SK-MEL-5 (cell line): ENCODE results near the gene SLC22A2. TPM values are rescaled to one million over a fixed set of nuclear protein-coding genes. Genes with fewer than 3 reads are reported as not detected.
"Not testable (repeated sequence)": the region's sequence is repeated elsewhere in the genome, so short reads cannot be mapped to it uniquely, and the experiment has no call there.

Source experiments
- DNase-seq: peaks from one replicate; pipeline ENCODE4 v3.0.0-alpha.2; 2016; ENCODE audit warnings: low read depth, low spot score
- in situ Hi-C: cut with HindIII; loops from 2 replicates; pipeline ENCODE4 v1.10.0; 2016; ENCODE audit warnings: low sequenced_read_pairs, high pct_unique_total_duplicates, low pct_unique_long_range_greater_than_20kb
- total RNA-seq: library from RNA; depleted of rRNA; stranded (reverse); fragments of >200 nt; shearing (Covaris generic); gene quantifications from 2 replicates; pipeline ENCODE4 v1.2.3, GENCODE V29; 2014

SLC22A2 gene
- total RNA-seq, 1 experiment from 2014 or later, result not detected

DNA sequence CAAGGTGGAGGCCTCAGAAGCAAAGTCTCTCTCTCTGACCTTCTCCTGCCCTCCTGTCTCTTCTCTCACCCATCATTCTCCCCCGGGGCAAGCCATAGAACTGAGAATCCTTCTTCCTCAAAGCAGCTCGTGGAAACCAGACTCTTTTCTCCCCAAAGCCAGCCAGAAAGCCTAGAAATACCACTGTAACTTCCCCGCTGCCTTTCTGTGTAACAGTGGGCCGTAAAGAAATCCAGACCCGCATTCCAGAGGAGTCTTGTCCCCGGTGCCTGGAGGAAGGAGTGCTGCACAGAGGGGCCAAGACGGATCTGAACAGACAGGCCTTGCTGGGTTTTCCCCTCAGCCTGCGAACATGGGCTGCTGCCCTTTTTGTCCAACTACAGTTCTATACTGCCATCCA lies 977 bp upstream of the SLC22A2 start:
- in situ Hi-C loops, result no loop called here
- DNase-seq, result no peak

DNA sequence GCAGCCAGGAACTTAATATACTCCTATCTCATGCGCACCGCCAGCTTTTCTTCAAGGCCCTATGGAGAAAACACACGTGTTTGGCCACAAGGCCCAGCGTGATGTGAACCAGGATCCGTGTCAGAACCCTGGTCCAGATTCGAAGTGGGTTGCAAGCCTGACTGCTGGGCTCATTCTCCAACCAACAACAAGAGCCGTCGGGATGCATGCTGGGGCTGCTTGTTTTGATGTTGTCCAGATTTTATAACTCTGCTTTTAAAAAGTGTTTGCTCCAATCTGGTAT lies 463 bp upstream of the SLC22A2 start:
- DNase-seq, result no peak
- in situ Hi-C loops, result no loop called here

GRCh38 chr6:160256445-160256844 lies 2.2 kb downstream of the SLC22A2 start:
- in situ Hi-C loops, result no loop called here
- no peak for DNase-seq

DNA sequence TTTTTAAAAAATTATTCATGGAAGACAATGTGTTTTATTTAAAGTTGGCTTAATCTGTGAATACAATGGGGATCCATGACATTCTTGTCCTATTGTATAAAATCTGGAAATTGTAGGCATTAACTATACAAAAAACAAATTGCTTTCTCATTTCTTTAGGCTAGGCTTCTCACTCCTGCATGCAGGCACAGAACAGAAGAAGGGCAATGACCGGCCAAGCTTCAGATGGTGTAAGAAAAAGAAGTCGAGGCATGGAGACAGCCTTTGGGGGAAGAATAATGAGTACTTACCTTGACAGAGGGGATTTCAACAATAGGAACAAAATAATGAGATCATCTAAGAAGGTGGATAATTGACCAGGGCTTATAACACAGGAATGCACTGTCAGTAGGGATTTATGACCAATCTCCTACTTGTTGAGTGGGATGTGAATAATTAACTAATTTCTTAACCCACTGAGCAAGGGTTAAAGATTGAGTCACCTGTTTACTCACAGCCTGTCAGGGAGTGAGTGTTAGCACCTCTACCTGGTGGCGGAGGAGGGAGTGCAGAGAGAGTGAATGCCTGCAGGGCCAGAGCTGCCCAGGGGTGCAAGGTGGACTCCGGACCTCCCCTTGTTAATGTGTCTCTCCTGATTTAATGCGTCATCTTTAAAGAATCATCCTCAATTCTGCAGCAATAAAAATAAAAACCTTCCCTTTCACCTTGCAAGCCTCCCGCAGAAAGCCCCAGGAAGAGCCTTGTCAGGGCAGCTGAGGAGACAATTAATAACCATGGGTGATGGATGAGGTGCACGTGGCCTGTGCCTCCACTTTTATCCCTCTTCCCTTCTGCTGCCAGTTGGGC lies 3.9 kb downstream of the SLC22A2 start:
- in situ Hi-C loops, result no loop called here
- no peak for DNase-seq

- in situ Hi-C loops, result no loop called here
- no peak for DNase-seq
Observed at GRCh38 chr6:160253714-160254113, 4.9 kb downstream of the SLC22A2 start.

DNA sequence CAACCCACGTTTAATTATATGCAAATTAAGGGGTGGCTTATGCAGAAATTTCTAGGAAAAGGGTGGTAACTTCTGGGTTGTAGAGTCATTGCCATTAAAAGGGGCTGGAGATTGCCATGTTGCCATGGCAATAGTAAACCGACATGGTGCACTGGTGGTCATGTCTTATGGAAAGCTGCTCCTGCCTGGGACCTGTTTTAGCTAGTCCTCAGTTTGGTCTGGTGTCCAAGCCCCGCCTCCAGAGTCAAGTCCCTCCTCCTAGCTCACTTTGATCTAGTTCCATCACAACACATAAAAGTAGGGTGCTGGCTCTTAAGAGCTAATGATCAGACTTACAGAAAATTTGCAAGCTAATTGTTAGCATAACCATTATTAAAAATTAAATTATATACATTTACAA lies 5.3 kb downstream of the SLC22A2 start:
- DNase-seq, result no peak
- in situ Hi-C loops, result no loop called here

GRCh38 chr6:160252073-160252813 lies 6.4 kb downstream of the SLC22A2 start:
- in situ Hi-C loops, result no loop called here
- DNase-seq, result no peak

DNA sequence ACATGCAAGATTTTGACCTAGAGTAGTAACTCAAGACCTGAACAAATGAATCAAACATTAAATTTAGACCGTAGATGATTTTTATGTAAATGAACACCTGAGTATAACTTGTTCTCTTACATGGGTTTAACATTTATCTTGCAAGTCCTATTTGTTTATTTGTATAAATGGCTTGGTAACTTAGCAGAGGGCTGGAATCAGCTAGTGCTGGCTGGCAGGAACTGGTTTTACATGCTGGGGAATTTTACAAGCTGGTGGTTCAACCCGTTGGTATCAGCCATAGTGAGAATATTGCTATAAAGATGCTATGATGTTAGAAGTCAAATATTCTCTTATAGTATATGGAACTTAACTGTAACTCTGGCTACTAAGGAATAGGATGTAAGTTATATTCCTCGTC lies 8.9 kb downstream of the SLC22A2 start:
- in situ Hi-C loops, result no loop called here
- no peak for DNase-seq

DNA sequence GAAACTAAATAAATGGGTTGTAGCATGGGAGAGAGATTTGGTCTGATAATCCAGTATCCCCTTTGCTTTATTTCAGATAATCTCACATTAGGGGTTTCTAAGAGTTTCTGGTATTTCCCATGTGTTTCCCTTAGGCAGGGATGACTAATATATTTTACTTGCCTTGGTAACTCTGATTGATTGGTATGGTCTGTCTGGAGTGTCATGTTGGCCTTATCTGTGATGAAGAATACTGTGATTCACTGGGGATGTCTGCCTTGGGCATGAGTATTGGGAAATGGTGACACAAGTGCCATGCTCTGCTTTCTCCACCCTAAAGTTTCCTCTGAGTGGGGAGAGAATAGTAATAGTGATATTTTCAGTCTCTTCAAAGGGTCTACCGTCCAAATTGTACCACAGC lies 10.1 kb downstream of the SLC22A2 start:
- in situ Hi-C loops, result no loop called here
- no peak for DNase-seq

DNA sequence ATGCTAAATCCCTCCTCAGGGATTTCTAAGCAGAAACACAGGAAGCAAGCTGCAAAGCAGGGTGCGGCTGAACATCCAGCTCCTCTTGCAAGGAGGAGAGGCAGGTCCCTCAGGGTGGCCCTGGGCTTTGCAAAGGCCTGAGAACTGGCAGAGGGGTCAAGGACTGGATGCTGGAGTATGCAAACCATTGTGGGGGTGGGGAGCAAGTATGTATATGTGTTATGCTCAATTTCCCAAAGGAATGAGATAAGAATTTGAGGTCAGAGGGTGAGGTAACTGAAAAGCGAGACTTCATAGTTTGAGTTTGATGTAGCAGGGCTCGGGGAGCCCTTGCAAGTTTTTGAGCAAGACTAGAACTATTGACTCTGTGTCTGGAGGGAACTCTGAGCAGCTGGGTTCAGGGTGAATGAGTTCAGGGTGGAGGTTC lies 11.2 kb downstream of the SLC22A2 start:
- no peak for DNase-seq
- in situ Hi-C loops, result no loop called here

GRCh38 chr6:160240691-160241084 lies 17.9 kb downstream of the SLC22A2 start:
- in situ Hi-C loops, result no loop called here
- DNase-seq, result no peak

DNA sequence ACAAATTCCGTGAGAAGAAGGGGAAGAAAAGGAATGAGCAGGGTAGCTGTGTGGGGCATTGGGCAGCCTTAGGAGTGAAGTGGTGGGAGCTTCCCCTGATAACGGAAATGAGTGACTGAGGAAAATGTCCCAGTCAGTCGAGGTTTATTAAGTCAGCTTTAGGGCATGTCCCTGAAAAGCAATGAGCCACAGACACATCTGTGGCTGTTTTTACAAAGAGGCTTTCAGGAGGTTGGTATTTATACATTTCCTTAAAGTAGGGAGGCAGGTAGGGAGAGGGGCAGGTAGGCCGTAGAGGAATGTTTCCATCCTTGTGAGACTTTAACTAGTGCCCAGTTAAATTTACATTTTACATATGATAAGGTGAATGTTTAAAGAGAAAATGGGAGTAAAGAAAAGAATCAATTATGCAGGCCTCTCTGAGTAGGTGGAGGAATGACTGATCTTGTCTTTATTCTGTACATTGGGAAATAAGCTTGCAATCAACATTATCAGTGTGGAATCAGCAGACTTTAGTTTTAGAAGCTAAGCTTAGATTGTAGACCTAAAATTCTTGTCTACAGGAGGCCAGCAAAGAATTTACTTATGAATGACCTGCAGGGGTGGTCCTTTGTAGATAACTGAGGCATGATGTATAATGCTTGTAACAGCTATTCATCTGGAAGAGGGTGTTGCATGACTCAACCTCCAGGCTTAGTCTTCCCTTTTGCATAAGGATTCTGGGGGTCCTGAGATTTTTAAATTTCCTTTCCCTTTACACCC lies 18.5 kb downstream of the SLC22A2 start:
- in situ Hi-C loops, result no loop called here
- no peak for DNase-seq

DNA sequence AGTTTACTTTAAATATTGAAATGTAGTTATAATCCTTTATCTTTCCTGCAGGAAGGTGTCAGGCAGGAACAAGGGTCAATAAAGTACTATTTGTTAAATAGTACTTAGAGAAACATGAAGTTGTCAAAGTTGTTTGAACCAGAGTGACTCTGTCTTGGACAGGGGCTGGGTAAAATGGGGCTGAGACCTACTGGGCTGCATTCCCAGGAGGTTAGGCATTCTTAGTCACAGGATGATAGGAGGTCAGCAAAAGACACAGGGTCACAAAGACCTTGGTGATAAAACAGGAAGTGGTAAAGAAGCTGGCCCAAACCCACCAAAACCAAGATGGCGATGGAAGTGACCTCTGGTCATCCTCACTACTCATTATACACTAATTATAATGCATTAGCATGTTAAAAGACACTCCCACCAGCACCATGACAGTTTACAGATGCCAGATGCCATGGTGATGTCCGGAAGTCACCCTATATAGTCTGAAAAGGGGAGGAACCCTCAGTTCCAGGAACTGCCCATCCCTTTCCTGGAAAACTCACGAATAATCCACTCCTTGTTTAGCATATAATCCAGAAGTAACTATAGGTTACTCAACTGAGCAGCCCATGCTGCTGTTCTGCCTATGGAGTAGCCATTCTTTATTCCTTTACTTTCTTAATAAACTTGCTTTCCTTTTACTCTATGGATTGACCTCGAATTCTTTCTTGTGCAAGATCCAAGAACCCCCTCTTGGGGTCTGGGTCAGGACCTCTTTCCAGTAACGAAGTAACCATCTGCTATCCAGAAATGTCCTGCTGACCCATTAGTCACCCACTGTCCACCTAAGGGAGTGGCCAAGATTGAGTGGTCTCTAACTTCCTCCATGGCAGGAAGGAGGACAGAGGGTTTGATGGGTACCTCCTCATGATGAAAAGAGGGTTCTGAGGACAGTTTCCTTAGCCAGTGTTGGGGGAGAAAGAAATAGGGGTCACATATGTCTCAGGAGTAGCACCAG lies 19.6 kb downstream of the SLC22A2 start:
- in situ Hi-C loops, result no loop called here
- no peak for DNase-seq

- DNase-seq, result no peak
- in situ Hi-C loops, result no loop called here
Observed at GRCh38 chr6:160238278-160238711, 20.3 kb downstream of the SLC22A2 start.

- DNase-seq, in situ Hi-C loops: not testable (repeated sequence)
Observed at GRCh38 chr6:160237597-160238275, 20.9 kb downstream of the SLC22A2 start.

GRCh38 chr6:160236235-160236872 lies 22.3 kb downstream of the SLC22A2 start:
- DNase-seq, in situ Hi-C loops: not testable (repeated sequence)
